HG03039 (cell line): ENCODE data around the gene RNASE12.
"Not testable (repeated sequence)": the region's sequence is repeated elsewhere in the genome, so short reads cannot be mapped to it uniquely, and the experiment has no call there.

Source experiments
- ATAC-seq: cut with Tn5 transposase; IDR thresholded peaks from one replicate; pipeline ENCODE4 v1.9.1; 2021; ENCODE audit warnings: mild to moderate bottlenecking, moderate library complexity; ENCODE audit not compliant: unreplicated experiment

Gene RNASE12

DNA sequence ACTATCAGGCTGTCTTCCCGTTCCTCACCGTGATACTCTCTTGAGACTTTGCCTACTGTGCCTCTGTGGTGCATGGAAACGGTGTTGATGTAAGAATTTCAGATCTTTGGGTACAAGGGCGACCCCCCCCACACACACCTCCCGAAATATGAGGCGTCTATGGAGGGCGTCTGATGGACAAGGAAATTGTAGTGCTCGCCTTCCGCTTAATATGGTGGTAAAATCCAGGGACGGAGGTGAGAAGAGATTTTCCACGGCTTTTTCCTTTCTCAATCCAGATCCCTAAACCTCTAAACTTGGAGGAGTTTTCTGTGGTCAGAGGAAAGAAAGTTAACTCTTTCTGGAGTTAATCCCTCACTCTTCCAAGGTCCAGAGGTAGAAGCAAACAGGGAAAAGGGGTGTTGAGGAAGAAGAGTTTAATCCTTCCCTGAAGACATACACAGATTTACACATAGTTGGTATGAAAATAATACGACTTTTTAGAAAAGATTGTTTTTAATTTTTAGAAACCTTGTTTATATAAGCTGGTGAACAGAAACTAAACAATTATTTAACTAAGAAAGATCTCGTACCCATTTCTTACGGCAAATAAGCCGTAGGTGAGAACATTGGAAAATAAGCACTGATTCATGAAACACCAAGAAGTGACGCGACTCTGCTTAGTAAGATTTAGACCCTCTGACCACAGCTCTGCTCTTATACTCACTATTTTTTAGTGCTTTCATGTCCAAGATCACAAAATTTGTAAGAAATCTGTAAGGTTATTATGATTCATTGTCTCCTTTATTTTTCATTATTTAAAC, 23.1 kb upstream of the RNASE12 start:
- ATAC-seq, result peak; percentile 0

GRCh38 chr14:20613094-20614037, 22.2 kb upstream of the RNASE12 start:
- peak; percentile 67 for ATAC-seq

GRCh38 chr14:20612403-20612802, 21.2 kb upstream of the RNASE12 start:
- no peak for ATAC-seq

DNA sequence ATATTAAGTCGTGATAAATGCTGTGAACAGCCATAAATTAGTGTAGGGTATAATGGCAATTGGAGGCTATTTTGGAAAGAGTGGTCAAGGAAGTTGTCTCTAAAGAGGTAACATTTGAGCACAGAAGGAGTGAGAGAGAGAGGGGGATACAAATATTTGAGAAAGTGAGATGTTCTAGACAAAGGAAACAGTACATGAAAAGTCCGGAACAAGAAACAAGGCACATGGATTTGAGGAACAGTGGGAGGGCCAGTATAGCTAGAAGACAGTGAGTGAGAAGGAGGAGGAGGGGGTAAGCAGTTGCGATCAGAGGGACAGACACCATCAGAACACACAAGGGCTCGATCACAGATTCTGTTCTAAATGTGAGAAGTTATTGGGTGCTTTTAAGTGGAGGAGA, 20.1 kb upstream of the RNASE12 start:
- ATAC-seq, result no peak

DNA sequence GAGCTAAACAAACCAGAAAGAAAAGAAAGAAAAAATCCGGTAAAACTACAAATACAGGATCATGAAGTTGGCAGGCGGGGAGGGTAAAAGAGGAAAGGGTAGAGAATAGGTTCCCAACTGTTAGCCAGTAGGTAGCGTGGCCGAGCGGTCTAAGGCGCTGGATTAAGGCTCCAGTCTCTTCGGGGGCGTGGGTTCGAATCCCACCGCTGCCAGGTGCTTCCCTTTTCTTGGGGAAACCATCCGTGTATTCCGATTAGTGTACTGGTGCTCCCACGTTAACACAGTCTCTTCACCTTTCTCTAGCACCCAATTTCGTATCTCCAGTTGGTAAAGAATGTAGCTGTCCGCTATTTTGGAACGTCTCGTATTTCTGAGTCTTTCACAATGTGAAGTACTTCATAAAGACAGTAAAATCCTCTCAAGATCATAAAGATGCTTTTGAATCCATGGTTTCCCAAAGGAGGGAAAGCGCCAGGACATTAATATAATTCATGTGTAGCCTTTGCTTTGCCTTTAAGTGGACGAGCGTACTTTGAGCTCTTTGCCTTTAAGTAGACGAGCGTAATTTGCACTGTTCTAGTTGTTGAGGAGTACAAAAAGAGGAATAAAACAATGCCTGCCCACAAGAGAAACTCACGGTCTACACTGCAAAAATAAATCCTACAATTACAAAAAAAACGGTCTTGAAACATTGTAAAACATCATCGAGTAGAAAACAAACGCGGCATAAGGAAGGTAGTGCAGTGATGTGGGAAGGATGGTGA, 19.0 kb upstream of the RNASE12 start:
- no peak for ATAC-seq

DNA sequence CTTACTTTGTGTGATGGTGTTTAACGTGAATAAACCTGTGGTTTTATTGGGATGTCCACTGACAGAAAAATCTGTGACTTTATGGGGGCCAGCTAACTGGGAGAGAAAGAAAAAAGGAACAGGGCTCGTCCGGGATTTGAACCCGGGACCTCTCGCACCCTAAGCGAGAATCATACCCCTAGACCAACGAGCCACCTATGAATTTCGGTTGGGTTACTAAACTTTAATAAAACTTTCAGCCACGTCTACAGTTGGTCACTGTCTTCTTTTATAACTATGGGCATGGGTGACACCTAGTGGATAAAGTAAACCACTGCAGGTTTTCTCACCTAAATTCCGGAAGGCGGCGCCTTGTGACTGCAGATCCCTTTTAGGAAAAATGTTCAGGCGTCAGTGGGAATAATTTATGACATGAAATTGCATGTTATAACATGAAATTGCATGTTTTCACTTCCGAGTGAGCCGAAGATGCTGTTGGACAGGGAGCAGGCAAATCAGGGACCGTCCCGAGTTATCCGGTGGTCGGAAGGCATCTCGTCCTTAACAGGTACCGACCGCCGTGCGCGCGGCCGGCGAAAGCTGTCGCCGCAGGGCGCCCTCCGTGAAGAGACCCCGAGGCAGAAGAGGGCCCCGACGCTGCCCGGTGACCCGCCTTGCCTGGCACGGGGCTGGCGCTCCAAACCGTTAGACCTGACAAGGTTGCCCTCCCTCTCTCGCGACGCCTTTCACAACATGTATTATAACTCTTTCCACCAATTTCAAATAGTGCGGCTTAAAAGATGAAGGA, 18.2 kb upstream of the RNASE12 start:
- no peak for ATAC-seq

- no peak for ATAC-seq
Observed at GRCh38 chr14:20608383-20609110, 17.4 kb upstream of the RNASE12 start.

DNA sequence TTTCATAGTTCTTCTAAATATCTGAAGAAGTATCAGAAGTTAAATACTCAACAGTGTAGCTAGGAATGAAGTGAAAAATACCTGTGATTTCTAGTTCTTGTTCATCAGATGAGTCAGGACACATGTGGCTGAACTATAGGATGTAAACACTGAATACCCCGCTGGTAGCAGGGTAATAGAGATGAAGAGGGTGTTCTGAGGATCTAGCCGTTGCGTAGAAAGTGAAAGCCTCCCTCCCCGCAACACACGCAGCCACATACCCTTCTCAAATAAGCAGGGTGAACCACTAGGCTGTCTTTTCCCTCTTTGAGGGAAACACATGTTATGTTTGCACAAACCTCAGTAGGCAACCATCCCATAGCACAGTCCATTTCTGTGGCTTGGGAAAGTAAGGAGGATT, 16.4 kb upstream of the RNASE12 start:
- no peak for ATAC-seq

GRCh38 chr14:20606902-20607242, 15.7 kb upstream of the RNASE12 start:
- no peak for ATAC-seq

DNA sequence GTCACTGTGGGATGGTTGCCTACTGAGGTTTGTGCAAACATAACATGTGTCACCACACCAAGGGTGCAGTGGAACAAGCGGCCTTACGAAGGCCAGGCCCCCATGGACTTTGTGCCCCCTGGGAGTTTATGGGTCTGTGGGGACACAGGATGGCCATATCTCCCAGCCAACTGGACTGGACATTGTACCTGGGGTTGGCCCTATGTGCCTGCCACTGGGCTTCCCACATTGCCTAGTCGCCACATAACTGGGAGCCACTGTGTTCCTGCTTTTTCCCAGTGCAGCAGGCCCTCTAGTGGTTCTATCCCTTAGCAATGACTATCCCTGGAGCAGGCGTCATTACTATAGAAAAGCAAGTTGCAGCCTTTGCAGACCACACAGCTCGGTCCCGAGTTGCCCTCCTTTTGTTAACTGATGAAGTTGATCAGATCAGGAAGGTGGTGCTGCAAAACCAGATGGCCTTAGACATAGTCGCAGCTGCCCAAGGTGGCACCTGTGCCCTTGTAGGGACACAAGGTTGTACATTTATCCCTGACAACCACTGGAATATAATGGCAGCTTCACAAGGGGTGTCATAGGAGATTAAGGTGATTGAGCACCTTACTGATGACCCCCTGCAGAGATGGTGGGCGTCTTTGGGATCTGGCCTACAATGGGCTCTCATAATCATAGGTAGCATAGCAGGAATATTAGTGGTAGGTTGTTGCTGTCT, 15.2 kb upstream of the RNASE12 start:
- no peak for ATAC-seq

DNA sequence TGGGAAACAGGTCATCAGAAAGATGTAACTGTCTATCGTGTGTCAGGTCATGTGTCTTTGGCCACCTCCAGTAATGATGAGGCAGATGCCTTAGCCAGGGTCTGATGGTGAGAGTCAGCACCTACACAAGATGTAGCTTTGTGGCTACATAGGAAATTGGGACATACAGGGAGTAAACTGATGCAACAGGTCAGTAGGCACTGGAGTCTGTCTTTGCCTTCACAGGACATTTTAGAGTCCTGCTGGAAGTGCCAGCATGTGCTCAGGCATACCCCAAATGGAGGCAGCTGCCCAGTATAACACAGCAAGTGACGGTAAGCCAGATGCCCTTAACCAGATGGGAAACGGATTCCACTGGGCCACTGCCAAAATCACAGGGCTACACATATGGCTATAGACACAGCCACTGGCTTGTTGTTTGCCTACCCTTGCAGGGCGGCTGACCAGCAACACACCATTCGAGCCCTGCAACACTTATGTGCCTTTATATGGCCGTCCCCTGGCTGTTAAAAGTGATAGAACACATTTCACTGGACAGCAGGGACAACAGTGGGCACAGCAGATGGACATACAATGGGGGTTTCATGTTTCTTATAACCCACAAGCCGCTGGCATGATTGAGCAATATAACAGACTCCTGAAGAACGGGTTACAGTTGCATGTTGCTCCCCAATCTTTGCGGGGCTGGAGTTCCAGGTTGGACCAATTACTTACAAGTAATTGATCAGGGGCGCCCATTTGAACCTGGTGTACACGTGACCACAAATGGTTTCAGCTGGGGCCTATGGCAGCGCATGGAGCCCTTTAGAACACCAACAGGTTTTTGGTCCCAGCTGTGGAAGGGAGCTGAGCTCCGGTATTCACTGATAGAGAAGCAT, 12.9 kb upstream of the RNASE12 start:
- no peak for ATAC-seq

DNA sequence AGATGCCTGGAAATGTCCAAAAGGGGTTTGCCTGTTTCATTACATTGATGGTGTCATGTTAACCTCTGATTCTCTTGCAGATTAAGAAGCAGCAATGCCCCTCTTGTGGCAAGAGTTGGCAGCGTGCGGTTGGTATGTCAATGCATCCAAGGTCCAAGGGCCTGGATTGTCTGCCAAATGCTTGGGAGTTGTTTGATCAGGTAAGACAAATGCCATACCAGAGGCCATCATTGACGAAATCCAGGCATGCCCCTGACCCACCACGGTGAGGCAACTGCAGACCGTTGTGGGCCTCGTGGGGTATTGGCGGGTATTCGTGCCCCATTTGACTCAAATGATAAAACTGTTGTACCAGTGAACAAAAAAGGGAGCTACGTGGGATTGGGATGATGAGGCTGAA, 11.4 kb upstream of the RNASE12 start:
- no peak for ATAC-seq

GRCh38 chr14:20601522-20601921, 10.3 kb upstream of the RNASE12 start:
- no peak for ATAC-seq

DNA sequence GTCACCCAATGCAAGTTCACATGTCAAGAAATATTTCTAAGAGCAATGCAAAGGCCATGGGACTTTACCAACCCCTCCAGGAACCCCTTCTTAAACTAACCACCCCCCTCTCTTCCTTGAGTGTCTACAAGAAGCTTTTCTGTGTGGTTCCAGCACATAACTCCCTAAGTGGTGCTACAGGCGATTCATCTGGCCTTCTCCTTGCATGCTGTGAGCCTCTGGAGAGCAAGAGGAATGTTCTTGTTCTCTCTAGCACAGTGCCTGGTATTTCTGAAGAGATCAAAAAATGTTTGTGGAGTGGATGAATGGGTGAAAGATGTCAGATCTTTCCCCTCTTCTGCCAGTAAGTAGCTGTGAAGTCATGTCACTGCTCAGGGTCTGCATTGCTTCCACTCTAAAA, 5.9 kb upstream of the RNASE12 start:
- no peak for ATAC-seq

DNA sequence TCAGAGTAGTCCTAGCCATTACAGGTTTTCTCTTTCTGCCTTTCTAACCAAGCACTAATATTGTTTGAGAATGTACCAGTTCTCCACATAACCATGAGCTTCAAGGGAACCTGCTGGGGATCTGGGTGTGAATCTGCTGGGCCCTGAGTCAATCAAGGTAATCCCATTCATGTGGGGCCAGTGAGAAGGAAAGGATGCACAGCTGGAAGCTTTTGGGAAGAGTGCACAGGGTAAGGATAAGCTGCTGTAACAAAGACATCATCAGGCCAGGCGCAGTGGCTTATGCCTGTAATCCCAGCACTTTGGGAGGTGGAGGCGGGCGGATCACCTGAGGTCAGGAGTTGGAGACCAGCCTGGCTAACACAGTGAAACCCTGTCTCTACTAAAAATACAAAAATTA, 4.5 kb upstream of the RNASE12 start:
- ATAC-seq, result not testable (repeated sequence)

- no peak for ATAC-seq
Observed at GRCh38 chr14:20592574-20592973, 1.4 kb upstream of the RNASE12 start.

- no peak for ATAC-seq
Observed at GRCh38 chr14:20587489-20588154, 3.6 kb downstream of the RNASE12 start, which contains the start of gene RNASE11. Gene RNASE11, minus strand, starts transcription at chr14:20588001.

- no peak for ATAC-seq
Observed at GRCh38 chr14:20583908-20584307, 7.3 kb downstream of the RNASE12 start.
